Lower leg skin (tissue), 3 donors: ENCODE results near the gene RGS7.

Experiments
- CTCF ChIP-seq, 3 donors: fragments of 450-650 bp; IDR thresholded peaks; one replicate each; pipeline ENCODE4 v1.5.1; 2016; ENCODE audit warnings: antibody characterized with exemption in 3 of 3, mild to moderate bottlenecking in 3 of 3, moderate library complexity in 2 of 3
- POLR2A ChIP-seq, 2 donors: fragments of 450-650 bp; IDR thresholded peaks; one replicate each; pipeline ENCODE4 v1.6.1; 2016 to 2017; ENCODE audit warnings: antibody characterized with exemption in 2 of 2, mild to moderate bottlenecking in 1 of 2, moderate library complexity in 1 of 2

GRCh38 chr1:240912821-240913220 lies 444.2 kb downstream of the RGS7 start:
- no peak for TF ChIP-seq POLR2A (IDR thresholded peaks at IDR 0.05)
- TF ChIP-seq CTCF (IDR thresholded peaks at IDR 0.05): no peak
